ENCODE measurements around the gene TMEM237.

DNA sequence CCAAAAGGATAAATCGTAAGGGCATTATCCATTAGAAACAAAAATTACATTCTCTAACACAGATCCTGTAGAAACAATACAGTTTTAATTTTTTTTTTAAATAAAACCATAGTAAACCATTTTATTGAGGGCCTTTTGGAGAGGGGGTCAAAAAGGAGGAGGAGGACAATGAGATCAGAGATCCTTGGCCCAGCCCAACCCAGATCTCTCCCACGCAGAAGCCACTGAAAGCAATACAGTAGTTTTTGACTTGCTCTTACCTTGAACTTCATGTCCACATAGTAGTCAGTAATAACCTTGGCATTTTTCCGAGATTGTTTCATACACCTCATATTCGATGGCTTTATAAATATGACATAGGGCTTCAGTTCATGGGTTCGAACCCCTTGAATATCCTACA is 4.1 kb upstream of the TMEM237 start:
- TF ChIP-seq POLR2AphosphoS5 (IDR thresholded peaks at IDR 0.05) (no peak), EP300 (IDR thresholded peaks at IDR 0.05) (no peak)
- TF ChIP-seq, protein P1, sequence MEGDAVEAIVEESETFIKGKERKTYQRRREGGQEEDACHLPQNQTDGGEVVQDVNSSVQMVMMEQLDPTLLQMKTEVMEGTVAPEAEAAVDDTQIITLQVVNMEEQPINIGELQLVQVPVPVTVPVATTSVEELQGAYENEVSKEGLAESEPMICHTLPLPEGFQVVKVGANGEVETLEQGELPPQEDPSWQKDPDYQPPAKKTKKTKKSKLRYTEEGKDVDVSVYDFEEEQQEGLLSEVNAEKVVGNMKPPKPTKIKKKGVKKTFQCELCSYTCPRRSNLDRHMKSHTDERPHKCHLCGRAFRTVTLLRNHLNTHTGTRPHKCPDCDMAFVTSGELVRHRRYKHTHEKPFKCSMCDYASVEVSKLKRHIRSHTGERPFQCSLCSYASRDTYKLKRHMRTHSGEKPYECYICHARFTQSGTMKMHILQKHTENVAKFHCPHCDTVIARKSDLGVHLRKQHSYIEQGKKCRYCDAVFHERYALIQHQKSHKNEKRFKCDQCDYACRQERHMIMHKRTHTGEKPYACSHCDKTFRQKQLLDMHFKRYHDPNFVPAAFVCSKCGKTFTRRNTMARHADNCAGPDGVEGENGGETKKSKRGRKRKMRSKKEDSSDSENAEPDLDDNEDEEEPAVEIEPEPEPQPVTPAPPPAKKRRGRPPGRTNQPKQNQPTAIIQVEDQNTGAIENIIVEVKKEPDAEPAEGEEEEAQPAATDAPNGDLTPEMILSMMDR (IDR thresholded peaks at IDR 0.05) = no peak

Measured in suprapubic skin (tissue), 4 donors.